Glomerular endothelial cell (primary cell): ENCODE measurements around the gene CELA2A. TPM values are rescaled to one million over a fixed set of nuclear protein-coding genes. Genes with fewer than 3 reads are reported as not detected.
"Not testable (repeated sequence)": the region's sequence is repeated elsewhere in the genome, so short reads cannot be mapped to it uniquely, and the experiment has no call there.

Experiments
- DNase-seq: peaks from one replicate; pipeline ENCODE4 v3.0.0-alpha.2; 2011; ENCODE audit warnings: low read depth, low spot score; ENCODE audit errors: extremely low read depth
- total RNA-seq: library from RNA; depleted of rRNA; stranded (reverse); fragments of >200 nt; gene quantifications from 2 replicates; pipeline ENCODE4 v1.2.3, GENCODE V29; 2015

Gene CELA2A
- total RNA-seq, 1 donor from 2014 or later, result not detected

DNA sequence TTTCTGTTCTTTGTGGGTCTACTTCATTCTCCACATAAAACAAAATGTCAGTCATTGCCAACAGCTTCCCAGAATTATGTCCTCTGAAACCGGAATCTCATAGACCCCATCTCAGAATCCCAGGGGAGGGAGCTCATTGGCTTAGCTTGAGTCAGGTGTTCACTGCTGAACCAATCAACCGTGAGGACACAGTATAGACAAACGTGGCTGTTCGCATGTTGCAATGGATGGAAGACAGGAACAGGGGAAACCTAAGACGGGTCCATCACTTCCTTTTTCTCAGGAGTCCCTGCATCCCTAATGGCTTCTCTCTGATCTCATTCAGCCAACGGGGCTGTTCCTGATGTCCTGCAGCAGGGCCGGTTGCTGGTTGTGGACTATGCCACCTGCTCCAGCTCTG, 9.1 kb downstream of the CELA2A start:
- no peak for DNase-seq

DNA sequence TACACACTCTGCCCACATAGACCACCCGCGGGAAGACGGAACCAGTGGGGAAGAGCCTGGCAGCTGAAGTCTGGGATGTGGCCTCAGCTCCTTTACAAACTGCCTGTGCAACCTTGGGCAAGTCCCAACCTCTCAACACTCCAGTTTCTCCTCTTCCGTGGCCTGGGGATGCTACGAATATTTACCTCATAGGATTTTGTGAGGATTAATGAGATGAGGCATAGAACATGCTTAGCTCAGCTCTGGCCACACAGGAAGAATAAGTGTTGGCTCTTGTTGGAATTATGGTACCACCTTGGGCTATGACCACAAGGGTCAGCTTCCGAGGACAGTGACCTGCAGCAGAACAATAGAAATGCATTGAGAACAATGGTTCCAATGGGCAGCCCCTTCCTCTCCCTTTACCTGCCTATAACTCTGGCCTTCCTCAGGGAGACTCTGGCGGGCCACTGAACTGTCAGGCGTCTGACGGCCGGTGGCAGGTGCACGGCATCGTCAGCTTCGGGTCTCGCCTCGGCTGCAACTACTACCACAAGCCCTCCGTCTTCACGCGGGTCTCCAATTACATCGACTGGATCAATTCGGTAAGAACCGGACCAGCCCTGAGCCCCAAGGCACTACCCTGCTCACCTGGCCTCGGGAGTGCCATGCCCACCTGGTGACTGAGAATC, 10.6 kb downstream of the CELA2A start:
- DNase-seq, result not testable (repeated sequence)

DNA sequence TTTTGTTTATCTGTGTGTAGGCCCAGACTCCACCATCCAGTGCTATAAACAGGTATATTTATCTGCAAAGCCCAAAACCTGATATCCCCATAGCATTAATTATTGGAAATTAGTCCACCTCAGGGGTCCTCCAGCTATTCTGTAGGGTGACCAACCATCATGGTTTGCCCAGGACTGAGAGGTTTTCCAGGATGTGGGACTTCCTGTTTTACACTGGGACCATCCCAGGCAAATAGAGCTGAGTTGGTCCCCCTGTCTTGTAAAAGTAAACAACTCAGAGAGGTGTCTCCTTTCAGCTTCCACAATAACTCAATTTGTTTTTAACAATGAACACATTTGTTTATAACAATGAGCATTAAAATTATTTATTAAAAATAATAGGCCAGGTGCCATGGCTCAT, 11.6 kb downstream of the CELA2A start:
- DNase-seq, result no peak

DNA sequence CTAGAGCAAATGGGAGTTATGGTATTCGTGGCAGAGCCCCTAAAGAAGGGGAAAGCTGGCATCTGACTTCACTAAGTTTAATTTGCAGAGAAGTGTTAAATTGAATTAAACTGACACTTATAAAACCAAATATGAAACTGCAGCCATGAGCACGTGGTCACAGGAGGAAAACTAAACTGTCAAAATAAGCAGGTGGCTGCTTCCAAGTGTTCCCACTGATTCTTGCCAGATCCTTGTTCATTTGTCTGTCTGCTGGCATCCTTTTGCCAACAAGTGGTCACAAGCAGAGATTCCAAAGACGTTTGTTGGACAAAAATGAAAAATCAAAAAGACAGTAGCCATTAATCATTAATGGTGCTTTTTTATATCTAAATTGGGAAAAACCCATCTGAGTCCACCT, 12.8 kb downstream of the CELA2A start:
- no peak for DNase-seq

DNA sequence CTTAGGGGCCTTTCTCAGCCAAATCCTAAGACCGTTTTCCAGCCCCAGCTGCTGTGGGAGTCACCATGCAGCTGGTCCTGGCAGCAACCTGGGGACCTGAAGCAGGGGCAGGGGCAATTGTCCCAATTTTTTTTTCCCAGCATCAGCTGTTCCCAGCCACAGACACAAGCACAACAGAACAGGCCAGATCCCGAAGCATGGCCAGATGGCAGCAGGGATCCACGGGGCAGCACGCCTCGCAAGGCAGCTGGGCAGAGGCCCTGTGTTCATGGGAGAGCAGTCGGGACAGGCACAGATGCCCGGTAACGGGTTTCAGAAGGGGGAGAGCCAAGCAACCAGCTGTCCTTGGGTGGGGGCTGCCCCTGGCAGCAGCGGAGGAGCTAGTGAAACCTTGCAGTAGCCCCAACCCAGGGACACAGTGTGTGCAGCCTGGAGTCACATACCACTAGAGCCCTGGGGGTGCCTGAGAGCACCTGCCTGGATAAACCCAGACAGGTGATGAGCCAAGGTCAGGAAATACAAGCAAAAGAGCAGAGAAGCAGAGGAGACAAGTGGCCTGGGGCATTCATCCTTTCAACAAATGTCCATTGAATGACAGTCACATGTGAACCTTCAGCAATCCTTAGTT, 13.4 kb downstream of the CELA2A start:
- DNase-seq, result not testable (repeated sequence)

DNA sequence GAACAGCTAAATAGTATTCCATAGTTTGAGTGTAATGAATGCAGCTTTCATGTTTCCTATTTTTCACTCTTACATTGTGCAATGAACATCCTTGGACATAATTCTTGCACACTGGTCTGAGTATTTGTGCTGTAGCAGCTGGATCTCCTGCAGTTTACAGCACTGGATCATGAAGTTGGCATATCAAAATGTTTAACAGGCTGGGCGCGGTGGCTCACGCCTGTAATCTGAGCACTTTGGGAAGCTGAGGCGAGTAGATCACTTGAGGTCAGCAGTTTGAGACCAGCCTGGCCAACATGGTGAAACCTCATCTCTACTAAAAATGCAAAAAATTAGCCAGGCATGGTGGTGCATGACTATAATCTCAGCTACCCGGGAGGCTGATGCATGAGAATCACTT, 14.5 kb downstream of the CELA2A start:
- DNase-seq, result not testable (repeated sequence)

DNA sequence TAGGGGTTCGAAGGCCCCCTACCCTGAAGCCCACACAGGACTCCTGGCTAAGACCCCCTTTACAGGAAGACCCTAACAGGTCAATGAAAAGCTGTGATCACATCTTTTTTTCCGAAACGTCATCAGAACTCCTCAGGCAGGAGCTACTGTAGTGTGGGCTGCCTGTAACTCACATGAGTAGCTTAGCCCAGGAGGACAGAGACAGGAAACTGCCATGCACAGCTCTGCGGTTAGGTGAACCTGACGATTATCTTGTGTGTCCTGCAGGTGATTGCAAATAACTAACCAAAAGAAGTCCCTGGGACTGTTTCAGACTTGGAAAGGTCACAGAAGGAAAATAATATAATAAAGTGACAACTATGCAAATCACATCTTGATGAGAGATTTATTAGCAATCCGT, 15.2 kb downstream of the CELA2A start:
- not testable (repeated sequence) for DNase-seq

DNA sequence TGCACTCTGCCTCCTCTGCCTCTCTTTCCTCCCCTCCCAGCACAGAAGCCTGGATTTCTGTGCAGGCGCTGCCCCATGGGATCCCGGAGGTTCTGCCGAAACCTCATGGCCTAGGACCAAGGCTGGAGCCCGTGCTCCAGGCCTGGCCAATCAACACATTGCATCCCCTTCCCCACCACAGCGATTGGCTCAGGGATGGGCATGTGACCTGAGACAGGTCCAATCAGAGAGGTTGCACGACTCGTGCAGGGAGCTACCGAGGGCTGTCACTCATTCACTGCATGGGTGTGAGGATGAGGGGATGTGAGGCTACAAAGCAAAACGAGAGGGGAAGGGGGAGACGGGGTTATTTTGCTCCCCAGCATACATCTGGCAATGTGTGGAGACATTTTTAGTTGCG, 16.1 kb downstream of the CELA2A start:
- no peak for DNase-seq

DNA sequence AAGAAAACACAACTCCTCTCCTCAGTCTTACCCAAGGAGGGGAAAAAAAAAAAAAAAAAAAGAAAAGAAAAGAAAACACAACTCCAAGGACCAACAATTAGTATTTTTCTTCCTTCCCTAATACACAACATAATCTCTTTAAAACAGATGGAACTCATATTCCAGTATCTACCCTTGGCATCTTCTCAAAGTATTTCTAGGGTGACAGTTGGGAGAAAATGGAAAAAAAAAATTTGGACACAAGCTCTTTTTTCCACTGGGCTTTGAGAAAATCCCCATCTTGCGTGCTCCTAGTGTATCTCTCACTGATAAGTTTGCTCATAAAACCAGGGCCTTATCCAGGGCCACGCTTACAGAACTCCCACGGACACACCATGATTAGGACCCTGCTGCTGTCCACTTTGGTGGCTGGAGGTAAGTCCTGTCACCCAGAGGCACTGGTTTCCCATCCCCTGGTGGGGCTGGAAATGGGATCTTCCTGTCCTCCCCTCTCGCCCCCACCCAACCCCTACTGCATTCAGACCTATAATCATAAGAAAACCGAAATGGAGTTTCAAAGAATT, 19.3 kb downstream of the CELA2A start, which contains the start of gene CELA2B:
TSS of gene CELA2B (plus strand) at position 353 of the 563 bp plus-strand sequence. CDS start at position 375, 22 bp downstream.
- DNase-seq, result no peak

DNA sequence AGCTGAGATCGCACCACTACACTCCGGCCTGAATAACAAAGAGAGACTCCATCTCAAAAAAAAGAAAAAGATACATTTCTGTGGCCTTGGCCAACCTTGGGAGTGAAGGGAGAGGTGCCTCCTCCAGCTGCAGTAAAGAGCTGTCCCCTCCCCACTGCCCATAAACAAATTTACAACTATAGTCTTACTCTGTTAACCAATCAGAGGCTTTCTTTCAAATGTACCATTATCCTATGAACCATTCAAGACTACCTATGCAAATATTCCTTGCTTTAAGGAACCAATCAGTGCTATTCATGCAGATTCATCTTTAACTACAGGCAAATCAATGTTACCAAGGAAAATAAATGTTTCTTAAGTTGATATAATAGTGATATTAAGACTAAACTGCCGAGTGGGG, 20.4 kb downstream of the CELA2A start:
- no peak for DNase-seq

DNA sequence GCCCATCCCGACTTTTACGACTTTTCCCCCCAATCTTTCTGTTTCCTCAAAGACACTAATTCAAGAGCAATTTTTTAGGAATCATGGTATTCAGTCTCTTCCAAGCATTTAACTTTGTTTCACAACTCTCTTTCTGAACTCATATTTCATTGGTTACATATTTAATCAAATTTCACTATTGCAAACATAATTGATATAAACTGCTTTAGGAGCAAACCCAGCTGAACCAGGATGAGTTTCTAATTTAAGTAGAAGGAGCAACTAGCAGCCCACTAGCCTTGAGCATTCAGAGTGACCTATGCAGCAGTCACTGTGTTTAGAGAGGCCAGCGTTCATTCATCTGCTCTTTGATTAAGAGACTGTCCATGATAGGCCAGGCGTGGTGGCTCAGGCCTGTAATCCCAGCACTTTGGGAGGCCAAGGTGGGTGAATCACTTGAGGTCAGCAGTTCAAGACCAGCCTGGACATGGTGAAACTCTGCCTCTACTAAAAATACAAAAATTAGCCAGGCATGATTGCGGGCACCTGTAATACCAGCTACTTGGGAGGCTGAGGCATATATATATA, 21.2 kb downstream of the CELA2A start:
- no peak for DNase-seq

DNA sequence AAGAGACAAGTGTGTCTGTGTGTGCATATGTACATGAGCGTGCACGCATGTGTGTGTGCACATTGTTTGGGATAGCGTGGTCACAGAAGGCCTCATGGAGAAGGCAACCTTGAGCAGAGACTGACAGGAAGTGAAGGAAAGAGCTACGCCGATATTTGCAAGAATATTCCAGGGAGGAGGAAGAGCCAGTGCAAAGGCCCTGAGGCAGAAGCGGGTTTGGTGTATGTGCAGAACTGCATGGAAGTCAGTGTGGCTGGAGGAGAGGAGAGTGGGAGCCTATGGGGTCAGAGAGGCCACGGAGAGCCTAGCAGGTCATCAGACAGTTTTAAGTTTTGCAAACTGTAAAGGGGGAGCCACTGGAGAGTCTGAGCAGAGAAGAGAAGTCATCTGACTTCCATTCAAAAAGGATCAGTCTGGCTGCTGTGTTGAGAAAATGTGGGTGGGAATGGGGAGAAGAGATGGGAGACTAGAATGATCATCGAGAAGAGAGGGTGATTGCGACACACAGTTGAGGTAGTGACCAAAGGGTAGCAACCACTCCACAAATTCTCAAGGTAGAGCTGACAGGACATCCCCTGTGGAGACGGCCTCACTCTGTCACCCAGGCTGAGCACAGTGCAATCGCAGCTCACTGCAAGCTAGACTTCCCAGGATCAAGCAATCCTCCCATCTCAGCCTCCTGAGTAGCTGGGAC, 23.3 kb downstream of the CELA2A start:
- no peak for DNase-seq

DNA sequence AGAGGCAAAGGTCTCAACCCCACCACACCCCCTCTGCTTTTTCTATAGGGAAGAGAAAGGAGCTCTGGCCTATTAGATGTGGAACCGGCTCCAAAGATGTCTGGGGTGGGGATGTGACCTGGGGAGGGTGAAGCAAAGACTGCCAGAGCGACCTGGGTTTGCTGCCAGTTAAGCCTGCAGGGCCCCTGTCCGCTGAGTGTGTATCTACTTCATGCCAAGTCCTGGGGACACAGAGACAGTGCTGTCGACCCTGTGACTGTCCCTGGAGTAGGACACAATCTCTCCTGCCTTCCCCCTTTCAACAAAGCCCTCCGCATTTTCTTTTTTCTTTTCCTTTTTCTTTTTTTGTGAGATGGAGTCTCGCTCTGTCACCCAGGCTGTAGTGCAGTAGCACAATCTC, 25.9 kb downstream of the CELA2A start:
- DNase-seq, result not testable (repeated sequence)

DNA sequence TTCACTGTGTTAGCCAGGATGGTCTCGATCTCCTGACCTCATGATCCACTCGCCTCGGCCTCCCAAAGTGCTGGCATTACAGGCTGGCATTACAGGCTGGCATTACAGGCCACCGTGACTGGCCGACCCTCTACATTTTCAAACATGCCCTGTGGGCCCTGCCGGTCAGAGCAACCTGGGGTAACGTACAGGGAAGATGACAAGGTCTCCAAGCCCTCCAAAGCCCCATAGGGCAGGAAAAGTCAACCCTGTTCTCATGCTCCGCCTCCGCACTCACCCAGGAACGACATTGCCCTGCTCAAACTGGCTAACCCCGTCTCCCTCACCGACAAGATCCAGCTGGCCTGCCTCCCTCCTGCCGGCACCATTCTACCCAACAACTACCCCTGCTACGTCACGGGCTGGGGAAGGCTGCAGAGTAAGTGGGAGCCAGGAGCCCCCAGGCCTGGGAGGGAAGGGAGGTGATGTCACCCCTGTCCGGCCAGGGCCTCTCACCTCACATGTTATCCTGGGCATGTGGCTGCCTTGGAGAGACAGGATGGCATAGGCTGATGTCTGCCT, 26.5 kb downstream of the CELA2A start:
- not testable (repeated sequence) for DNase-seq

DNA sequence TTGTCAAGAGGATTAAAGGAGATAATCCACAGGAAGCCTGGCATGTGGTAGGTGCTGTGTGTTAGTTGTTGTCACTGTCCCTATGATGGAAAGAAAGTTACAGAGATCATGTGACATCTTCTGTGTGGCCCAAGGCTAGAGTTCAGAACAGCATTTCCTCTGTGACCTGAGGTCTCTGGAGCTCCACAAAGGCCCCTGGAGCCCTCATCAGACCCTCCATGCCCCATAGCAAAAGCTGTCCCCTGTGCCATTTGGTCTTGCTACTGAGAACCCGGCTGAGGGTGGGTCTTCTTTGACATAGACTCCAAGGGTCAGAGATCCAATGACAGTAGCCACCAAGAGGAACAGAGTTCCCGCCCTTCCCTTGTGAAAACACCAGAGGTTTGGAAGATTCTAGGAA, 27.4 kb downstream of the CELA2A start:
- DNase-seq, result no peak

DNA sequence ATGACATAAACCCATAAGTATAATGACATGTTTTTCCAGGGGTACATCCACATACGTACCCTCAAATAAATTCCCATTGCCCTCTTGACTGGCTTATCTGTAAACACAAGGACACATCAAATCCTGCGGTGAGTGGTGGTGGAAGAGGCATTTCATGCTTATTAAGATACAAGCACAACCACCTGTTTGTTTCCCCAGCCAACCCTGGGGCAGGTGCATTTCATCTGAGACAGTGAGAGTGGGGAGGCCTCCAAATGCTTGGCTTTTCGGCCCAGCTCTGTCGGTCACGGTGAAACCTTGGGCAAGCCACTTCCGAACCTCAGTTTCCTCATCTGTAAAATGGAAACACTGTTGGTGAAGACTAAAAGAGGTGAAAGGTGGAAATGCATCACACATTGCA, 27.9 kb downstream of the CELA2A start:
- not testable (repeated sequence) for DNase-seq

DNA sequence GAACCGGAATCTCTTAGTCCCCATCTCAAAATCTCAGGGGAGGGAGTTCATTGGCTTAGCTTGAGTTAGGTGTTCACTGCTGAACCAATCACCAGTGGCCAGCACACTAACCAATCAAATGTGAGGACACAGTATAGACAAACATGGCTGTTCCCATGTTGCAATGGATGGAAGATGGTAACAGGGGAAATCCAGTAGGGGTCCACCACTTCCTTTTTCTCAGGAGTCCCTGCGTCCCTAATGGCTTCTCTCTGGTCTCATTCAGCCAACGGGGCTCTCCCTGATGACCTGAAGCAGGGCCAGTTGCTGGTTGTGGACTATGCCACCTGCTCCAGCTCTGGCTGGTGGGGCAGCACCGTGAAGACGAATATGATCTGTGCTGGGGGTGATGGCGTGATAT, 29.1 kb downstream of the CELA2A start:
- DNase-seq, result no peak

DNA sequence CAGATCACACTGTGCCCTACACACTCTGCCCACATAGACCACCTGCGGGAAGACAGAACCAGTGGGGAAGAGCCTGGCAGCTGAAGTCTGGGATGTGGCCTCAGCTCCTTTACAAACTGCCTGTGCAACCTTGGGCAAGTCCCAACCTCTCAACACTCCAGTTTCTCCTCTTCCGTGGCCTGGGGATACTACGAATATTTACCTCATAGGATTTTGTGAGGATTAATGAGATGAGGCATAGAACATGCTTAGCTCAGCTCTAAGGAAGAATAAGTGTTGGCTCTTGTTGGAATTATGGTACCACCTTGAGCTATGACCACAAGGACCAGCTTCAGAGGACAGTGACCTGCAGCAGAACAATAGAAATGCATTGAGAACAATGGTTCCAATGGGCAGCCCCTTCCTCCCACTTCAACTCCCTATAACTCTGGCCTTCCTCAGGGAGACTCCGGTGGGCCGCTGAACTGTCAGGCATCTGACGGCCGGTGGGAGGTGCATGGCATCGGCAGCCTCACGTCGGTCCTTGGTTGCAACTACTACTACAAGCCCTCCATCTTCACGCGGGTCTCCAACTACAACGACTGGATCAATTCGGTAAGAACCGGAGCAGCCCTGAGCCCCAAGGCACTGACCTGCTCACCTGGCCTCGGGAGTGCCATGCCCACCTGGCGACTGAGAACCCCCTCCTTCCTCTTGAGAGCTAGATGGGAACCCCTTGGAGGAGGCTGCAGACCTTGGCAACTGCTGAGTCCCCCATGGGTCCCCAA, 30.5 kb downstream of the CELA2A start:
- not testable (repeated sequence) for DNase-seq

DNA sequence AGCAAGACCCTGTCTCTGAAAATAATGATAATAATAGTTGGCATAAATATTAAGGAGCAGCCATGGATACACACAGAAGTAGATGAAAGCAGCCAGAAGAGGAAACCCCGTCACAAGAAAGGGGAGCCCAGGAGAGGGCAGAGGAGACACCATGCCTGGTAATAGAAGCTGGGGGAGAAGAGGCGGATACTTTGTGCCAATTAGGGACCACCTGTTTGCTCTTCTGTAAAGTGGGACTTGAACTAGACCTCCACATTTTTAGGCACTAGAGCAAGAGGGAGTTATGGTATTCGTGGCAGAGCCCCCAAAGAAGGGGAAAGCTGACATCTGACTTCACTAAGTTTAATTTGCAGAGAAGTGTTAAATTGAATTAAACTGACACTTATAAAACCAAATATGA, 31.8 kb downstream of the CELA2A start:
- DNase-seq, result no peak

DNA sequence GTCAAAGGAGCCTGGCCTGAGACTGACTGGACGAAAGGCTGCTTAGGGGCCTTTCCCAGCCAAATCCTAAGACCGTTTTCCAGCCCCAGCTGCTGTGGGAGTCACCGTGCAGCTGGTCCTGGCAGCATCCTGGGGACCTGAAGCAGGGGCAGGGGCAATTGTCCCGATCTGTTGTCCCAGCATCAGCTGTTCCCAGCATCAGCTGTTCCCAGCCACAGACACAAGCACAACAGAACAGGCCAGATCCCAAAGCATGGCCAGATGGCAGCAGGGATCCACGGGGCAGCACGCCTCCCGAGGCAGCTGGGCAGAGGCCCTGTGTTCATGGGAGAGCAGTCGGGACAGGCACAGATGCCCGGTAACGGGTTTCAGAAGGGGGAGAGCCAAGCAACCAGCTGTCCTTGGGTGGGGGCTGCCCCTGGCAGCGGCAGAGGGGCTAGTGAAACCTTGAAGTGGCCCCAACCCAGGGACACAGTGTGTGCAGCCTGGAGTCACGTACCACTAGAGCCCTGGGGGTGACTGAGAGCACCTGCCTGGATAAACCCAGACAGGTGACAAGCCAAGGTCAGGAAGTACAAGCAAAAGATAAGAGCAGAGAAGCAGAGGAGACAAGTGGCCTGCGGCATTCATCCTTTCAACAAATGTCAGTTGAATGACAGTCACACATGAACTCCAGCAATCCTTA, 32.7 kb downstream of the CELA2A start:
- no peak for DNase-seq
